Glutamatergic neuron (in vitro differentiated cells): ENCODE measurements around the gene CLEC7A. TPM values are rescaled to one million over a fixed set of nuclear protein-coding genes. Genes with fewer than 3 reads are reported as not detected.

Experiments
- DNase-seq: peaks from one replicate; pipeline ENCODE4 v3.0.0; 2022
- H3K27ac Mint-ChIP-seq: one replicate; pipeline ENCODE4 v1.8.0; 2020; ENCODE audit warnings: mild to moderate bottlenecking, mixed read lengths, inconsistent platforms; ENCODE audit not compliant: unreplicated experiment
- H3K27me3 Mint-ChIP-seq: one replicate; pipeline ENCODE4 v1.8.0; 2020; ENCODE audit warnings: mild to moderate bottlenecking, moderate library complexity, mixed read lengths, inconsistent platforms; ENCODE audit not compliant: unreplicated experiment
- H3K36me3 Mint-ChIP-seq: one replicate; pipeline ENCODE4 v1.8.0; 2020; ENCODE audit warnings: mild to moderate bottlenecking, mixed read lengths, inconsistent platforms; ENCODE audit not compliant: unreplicated experiment
- H3K4me1 Mint-ChIP-seq: one replicate; pipeline ENCODE4 v1.8.0; 2020; ENCODE audit warnings: mild to moderate bottlenecking, low read depth, mixed read lengths, inconsistent platforms; ENCODE audit not compliant: unreplicated experiment
- H3K4me3 Mint-ChIP-seq: one replicate; pipeline ENCODE4 v1.8.0; 2020; ENCODE audit warnings: mild to moderate bottlenecking, mixed read lengths, inconsistent platforms; ENCODE audit not compliant: unreplicated experiment
- H3K9me3 Mint-ChIP-seq: one replicate; pipeline ENCODE4 v1.8.0; 2020; ENCODE audit warnings: mild to moderate bottlenecking, moderate library complexity, mixed read lengths, inconsistent platforms; ENCODE audit not compliant: unreplicated experiment
- total RNA-seq: library from RNA; stranded (reverse); fragmentation: NEBNext Ultra II Directional; extraction: Animal tissue kit (Norgen Biotek cat#: 25700); gene quantifications from one replicate; pipeline ENCODE4 v1.2.1, GENCODE V29; 2021; ENCODE audit not compliant: unreplicated experiment
- TF ChIP-seq, protein P1 (sequence below): fragments of 200-600 bp; sonication (generic); IDR thresholded peaks from one replicate; pipeline ENCODE4 v1.5.0; 2021; ENCODE audit not compliant: partially characterized antibody, unreplicated experiment

Gene CLEC7A
- total RNA-seq, 1 donor from 2014 or later = not detected

DNA sequence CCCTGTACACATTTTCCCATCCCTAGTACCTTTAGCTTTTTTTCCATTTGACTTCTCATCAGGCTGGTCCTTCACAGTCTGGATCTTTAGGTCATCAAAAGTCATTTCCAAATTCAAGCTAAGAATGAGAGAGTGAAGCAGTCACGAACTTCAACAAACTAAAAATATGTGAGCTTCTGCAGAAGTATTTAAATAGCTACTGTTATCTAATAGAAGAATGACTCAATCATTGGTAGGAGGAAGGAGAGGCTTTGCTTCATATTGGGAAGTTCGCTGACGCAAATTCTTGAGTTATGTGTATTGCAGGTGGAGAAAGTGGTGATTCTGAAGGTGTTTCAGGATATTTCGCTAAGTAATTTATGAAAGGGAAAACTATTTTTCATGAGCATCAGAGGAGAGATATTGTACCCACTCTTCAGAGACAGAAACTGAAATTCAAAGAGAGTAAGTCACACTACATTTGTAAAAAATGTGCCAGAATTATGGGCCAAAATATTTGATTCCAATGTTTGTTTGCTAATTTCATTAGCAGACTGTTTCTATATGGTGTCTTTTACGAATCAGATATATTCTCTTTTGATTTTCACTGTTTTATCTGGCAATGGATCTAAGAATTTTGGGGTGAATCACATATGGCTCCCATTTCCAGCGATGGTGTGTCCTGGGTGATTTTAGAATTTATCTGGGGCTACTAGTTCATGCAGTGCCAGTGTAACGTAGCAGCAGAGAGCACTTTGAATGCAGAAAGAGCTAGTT lies 42.2 kb upstream of the CLEC7A start, which contains the start of gene OLR1:
OLR1 (minus strand) TSS at position 160 of the 756 bp plus-strand sequence; CDS start at position 105, 55 bp downstream.
- H3K4me1 Mint-ChIP-seq = no peaks in the 10 kb centered on the region
- no peak within 1 kb of the TSS for H3K4me3 Mint-ChIP-seq
- no peak within 1 kb of the TSS for H3K27ac Mint-ChIP-seq
- H3K36me3 Mint-ChIP-seq = no peaks in the 10 kb centered on the region
- H3K9me3 Mint-ChIP-seq = no peaks in the 10 kb centered on the region
- TF ChIP-seq, protein P1, sequence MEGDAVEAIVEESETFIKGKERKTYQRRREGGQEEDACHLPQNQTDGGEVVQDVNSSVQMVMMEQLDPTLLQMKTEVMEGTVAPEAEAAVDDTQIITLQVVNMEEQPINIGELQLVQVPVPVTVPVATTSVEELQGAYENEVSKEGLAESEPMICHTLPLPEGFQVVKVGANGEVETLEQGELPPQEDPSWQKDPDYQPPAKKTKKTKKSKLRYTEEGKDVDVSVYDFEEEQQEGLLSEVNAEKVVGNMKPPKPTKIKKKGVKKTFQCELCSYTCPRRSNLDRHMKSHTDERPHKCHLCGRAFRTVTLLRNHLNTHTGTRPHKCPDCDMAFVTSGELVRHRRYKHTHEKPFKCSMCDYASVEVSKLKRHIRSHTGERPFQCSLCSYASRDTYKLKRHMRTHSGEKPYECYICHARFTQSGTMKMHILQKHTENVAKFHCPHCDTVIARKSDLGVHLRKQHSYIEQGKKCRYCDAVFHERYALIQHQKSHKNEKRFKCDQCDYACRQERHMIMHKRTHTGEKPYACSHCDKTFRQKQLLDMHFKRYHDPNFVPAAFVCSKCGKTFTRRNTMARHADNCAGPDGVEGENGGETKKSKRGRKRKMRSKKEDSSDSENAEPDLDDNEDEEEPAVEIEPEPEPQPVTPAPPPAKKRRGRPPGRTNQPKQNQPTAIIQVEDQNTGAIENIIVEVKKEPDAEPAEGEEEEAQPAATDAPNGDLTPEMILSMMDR = no peak
- no peaks in the 10 kb centered on the region for H3K27me3 Mint-ChIP-seq
- DNase-seq = no peak

DNA sequence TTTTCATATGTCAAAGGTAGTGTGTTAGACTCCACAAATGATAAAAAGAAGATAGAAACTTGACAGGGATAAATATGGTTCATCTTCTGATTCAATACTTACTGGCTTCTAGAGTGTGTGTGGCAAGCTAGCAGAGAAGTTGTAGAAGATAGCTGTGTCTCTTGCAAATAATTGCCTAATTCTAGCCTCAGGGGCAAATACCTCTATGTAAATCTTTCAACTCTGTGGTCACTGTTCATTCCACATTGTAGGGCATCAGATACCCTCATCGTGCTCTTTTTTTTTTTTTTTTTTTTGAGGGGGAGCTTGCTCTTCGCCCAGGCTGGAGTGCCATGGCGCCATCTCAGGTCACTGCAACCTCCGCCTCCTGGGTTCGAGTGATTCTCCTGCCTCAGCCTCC lies 40.2 kb upstream of the CLEC7A start:
- Mint-ChIP-seq H3K4me3 (no peak overlapping the region), H3K9me3 (no peaks in the 10 kb centered on the region), H3K27me3 (no peaks in the 10 kb centered on the region), H3K27ac (no peak overlapping the region), H3K36me3 (no peaks in the 10 kb centered on the region), H3K4me1 (no peaks in the 10 kb centered on the region)
- TF ChIP-seq, protein P1 = no peak
- DNase-seq = no peak

DNA sequence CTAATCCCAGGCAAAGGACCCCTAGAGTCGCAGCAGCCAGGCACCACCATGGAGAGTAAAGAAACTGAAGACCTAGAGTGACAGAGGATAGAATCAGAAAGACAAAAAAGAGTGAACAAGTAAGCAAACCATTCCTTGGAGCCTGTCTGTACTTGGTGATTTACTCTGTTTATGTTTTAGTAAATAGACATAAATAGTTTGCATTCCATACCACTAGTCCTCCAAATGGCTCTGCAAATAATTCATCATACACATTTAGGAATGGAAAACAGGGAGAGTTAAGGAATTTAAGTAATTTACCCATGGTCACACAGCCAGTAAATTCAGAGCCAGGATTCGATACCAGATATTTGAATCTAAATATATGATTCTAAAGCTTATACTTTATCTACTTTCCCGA lies 39.1 kb upstream of the CLEC7A start:
- TF ChIP-seq, protein P1 = no peak
- Mint-ChIP-seq H3K27ac (no peak overlapping the region), H3K4me3 (no peak overlapping the region), H3K4me1 (no peaks in the 10 kb centered on the region), H3K27me3 (no peaks in the 10 kb centered on the region), H3K36me3 (no peaks in the 10 kb centered on the region), H3K9me3 (no peaks in the 10 kb centered on the region)
- no peak for DNase-seq

DNA sequence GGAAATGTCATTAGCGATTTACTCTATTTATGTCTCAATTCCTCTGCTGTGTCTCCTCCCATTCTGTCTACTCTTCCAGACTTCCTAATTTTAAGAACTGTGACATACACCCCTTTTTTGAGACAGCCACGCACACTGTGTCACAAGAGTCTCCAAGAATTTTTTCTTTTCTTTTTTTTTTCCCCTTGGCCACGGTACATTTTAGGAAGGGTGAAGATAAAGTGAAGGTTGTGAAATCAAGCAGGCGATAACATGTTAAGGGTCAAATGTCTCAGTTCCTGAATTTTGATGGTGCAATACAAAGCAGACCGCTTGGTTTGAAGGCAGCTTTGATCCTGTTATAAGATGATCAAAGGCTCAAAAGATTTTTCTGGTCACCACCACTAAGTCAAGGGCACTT lies 37.6 kb upstream of the CLEC7A start:
- Mint-ChIP-seq H3K4me1 (no peaks in the 10 kb centered on the region), H3K27ac (no peak overlapping the region), H3K27me3 (no peaks in the 10 kb centered on the region), H3K9me3 (no peaks in the 10 kb centered on the region), H3K36me3 (no peaks in the 10 kb centered on the region), H3K4me3 (no peak overlapping the region)
- TF ChIP-seq, protein P1 = no peak
- DNase-seq = no peak

DNA sequence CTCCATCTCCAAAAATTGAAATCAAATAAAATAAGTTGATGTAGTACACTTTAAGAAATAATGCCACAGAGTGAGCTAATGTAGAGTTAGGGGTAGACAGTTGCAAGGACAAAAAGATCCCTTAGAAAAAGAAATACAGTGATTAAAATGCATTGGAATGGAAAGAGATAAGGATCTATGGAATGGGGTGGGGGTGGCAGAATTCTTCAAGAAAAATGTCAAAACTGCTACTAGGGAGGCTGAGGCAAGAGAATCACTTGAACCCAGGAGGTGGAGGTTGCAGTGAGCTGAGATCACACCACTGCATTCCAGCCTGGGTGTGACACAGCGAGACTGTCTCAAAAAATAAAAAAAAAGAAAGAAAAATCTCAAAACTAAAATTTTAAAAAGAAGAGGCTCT lies 35.4 kb upstream of the CLEC7A start:
- no peak overlapping the region for H3K4me3 Mint-ChIP-seq
- H3K27ac Mint-ChIP-seq = no peak overlapping the region
- H3K27me3 Mint-ChIP-seq = no peaks in the 10 kb centered on the region
- no peaks in the 10 kb centered on the region for H3K36me3 Mint-ChIP-seq
- H3K9me3 Mint-ChIP-seq = no peaks in the 10 kb centered on the region
- no peak for DNase-seq
- H3K4me1 Mint-ChIP-seq = no peaks in the 10 kb centered on the region
- TF ChIP-seq, protein P1 = no peak
